IPS-15b (cell line): ENCODE results near the gene LY6G5C.

Source experiments
- H3K27me3 ChIP-seq: one replicate; pipeline ENCODE4 v1.6.1; 2013; ENCODE audit warnings: low read length; ENCODE audit not compliant: control insufficient read depth, insufficient read depth
- H3K36me3 ChIP-seq: one replicate; pipeline ENCODE4 v1.6.1; 2013; ENCODE audit warnings: low read length; ENCODE audit not compliant: control insufficient read depth, insufficient read depth
- H3K4me1 ChIP-seq: one replicate; pipeline ENCODE4 v1.6.1; 2013; ENCODE audit warnings: mild to moderate bottlenecking, low read length; ENCODE audit not compliant: control insufficient read depth, insufficient read depth
- H3K4me3 ChIP-seq: one replicate; pipeline ENCODE4 v1.5.1; 2013; ENCODE audit warnings: low read depth, low read length
- H3K9ac ChIP-seq: one replicate; pipeline ENCODE4 v1.6.1; 2013; ENCODE audit warnings: low read depth, mild to moderate bottlenecking, low read length
- H3K9me3 ChIP-seq: one replicate; pipeline ENCODE4 v1.6.1; 2013; ENCODE audit warnings: mild to moderate bottlenecking, low read length; ENCODE audit not compliant: control insufficient read depth, insufficient read depth

Gene LY6G5C

GRCh38 chr6:31722173-31722572, 41.3 kb upstream of the LY6G5C start:
- no peak overlapping the region for H3K9ac ChIP-seq
- peaks cover 4% of the 10 kb centered on the region for H3K36me3 ChIP-seq
- H3K4me1 ChIP-seq, result peaks cover 8% of the 10 kb centered on the region
- no peaks in the 10 kb centered on the region for H3K27me3 ChIP-seq
- H3K4me3 ChIP-seq, result no peak overlapping the region
- H3K9me3 ChIP-seq, result no peaks in the 10 kb centered on the region

GRCh38 chr6:31721351-31722020, 40.6 kb upstream of the LY6G5C start, which contains the start of gene LY6G6C:
TSS of gene LY6G6C (minus strand) at chr6:31721746. CDS start at chr6:31721679, 67 bp downstream.
- H3K9ac ChIP-seq, result no peak within 1 kb of the TSS
- no peaks in the 10 kb centered on the region for H3K27me3 ChIP-seq
- H3K4me1 ChIP-seq, result peaks cover 9% of the 10 kb centered on the region
- H3K9me3 ChIP-seq, result no peaks in the 10 kb centered on the region
- H3K4me3 ChIP-seq, result no peak within 1 kb of the TSS
- H3K36me3 ChIP-seq, result no peaks in the 10 kb centered on the region

DNA sequence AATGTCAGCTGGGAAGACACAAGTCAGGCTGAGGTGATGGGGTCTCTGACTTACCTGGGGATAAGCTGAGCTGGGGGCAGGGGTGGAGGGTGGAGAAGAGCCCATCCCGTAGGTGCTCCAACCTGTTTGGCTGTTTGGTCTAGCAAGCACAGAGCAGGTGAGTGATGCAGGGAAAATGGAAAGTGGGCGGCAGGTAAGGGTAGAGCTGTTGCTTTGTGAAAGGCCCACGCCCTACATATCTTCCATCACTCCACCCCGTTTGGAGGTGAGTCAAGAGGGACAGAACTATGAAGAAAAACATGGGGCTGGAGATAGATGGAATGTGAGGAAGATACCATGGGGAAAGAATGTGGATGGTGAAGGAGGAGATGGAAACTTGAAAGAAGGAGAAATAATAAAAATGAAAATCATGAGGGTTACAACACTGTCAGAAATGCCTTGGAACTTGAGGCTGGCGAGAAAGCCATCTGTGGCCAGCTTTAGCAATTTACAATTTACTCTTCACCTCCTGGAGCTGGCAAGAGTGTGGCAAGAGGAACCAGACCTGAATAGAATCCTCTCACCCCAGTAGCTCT, 39.4 kb upstream of the LY6G5C start:
- Histone ChIP-seq H3K4me3 (no peak overlapping the region), H3K9ac (no peak overlapping the region), H3K36me3 (no peaks in the 10 kb centered on the region), H3K9me3 (no peaks in the 10 kb centered on the region), H3K27me3 (no peaks in the 10 kb centered on the region), H3K4me1 (peaks cover 9% of the 10 kb centered on the region)

DNA sequence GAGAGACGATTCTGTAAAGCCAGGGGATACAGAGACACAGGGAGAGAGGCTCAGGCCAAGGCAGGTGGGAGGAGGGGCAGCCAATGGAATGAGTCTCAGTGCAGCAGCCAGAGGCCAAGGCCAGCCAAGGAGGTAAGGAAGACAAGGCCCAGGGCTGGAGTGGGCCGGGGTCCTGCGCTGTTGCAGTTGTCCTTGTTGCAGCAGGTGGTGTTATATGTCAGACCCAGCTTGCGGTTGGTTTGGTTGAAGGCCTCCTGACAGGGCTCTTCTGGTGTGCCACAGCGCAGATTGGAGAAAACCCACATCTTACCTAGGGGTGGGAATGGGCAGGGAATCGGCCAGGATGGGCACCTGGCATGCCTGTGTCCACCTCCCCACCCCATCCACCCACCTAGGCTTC, 38.1 kb upstream of the LY6G5C start:
- Histone ChIP-seq H3K9ac (no peak overlapping the region), H3K36me3 (no peaks in the 10 kb centered on the region), H3K4me1 (peaks cover 18% of the 10 kb centered on the region), H3K27me3 (no peaks in the 10 kb centered on the region), H3K4me3 (no peak overlapping the region), H3K9me3 (no peaks in the 10 kb centered on the region)

DNA sequence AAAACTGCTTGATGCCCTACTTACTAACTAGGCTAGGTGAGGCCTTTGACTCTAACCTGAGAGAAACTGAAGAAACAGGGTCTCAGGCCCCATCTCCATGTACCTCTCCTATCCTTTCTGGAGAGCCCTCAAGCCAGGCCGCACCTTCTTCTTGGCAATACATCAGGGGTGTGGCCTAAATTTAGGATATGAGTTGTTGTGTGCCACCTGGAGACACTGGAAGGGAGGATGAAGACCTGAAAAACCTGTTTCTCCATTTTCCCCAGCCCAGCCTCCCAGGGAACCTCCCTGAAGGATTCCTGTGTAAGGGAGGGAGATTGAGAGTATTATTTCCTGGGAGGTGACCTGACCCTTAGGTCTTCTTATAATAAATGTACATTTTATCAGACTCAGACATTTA, 37.4 kb upstream of the LY6G5C start:
- no peaks in the 10 kb centered on the region for H3K27me3 ChIP-seq
- no peaks in the 10 kb centered on the region for H3K9me3 ChIP-seq

DNA sequence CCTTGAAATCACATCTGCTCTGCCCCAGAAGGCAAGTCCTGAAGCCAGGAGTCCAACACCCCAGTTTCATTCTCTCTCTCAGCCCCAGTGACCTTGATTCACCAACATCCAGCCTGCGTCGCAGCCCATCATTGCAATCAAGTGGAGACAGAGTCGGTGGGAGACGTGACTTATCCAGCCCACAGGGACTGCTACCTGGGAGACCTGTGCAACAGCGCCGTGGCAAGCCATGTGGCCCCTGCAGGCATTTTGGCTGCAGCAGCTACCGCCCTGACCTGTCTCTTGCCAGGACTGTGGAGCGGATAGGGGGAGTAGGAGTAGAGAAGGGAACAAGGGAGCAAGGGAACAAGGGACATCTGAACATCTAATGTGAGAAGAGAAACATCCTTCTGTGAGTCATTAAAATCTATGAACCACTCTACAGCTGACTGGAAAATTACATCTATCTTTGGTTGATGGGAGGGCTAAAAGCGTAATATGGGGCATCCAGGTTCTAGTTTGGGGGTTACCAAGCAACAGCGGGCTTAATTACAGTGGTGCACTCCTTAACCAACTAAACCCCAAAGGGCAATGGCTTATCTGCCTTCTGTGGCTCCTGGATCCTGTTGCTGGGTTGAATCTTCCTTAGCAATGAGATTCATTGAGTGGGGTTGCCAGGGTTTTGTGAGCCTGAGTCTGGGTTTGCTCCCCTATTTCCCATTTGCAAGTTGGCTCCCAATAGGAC, 36.8 kb upstream of the LY6G5C start:
- no peaks in the 10 kb centered on the region for H3K9me3 ChIP-seq
- no peaks in the 10 kb centered on the region for H3K27me3 ChIP-seq
- H3K4me3 ChIP-seq, result no peak overlapping the region
- peaks cover 21% of the 10 kb centered on the region for H3K4me1 ChIP-seq
- no peaks in the 10 kb centered on the region for H3K36me3 ChIP-seq
- H3K9ac ChIP-seq, result no peak overlapping the region

More for the DNA sequence above, 37.4 kb upstream of the LY6G5C start:
- Histone ChIP-seq H3K4me3 (no peak overlapping the region), H3K4me1 (peaks cover 21% of the 10 kb centered on the region), H3K36me3 (no peaks in the 10 kb centered on the region), H3K9ac (no peak overlapping the region)

- H3K36me3 ChIP-seq, result no peaks in the 10 kb centered on the region
- H3K4me3 ChIP-seq, result no peak within 1 kb of the TSS
- peaks cover 21% of the 10 kb centered on the region for H3K4me1 ChIP-seq
- no peaks in the 10 kb centered on the region for H3K27me3 ChIP-seq
- no peaks in the 10 kb centered on the region for H3K9me3 ChIP-seq
- peak within 1 kb of the TSS; percentile 39 for H3K9ac ChIP-seq
These were observed 34.4 kb upstream of the LY6G5C start, which contains the start of gene LY6G6D for GRCh38 chr6:31715022-31715958. TSS of gene LY6G6D (plus strand) at chr6:31715348. CDS start at chr6:31715356, 8 bp downstream.

GRCh38 chr6:31713991-31714684, 33.3 kb upstream of the LY6G5C start:
- no peak overlapping the region for H3K4me3 ChIP-seq
- no peaks in the 10 kb centered on the region for H3K27me3 ChIP-seq
- no peaks in the 10 kb centered on the region for H3K36me3 ChIP-seq
- peak overlapping the region; percentile 39 for H3K9ac ChIP-seq
- H3K4me1 ChIP-seq, result peaks cover 21% of the 10 kb centered on the region
- no peaks in the 10 kb centered on the region for H3K9me3 ChIP-seq

GRCh38 chr6:31713465-31713864, 32.6 kb upstream of the LY6G5C start:
- Histone ChIP-seq H3K27me3 (no peaks in the 10 kb centered on the region), H3K36me3 (no peaks in the 10 kb centered on the region), H3K4me3 (no peak overlapping the region), H3K9ac (no peak overlapping the region), H3K9me3 (no peaks in the 10 kb centered on the region), H3K4me1 (peaks cover 21% of the 10 kb centered on the region)

- Histone ChIP-seq H3K27me3 (no peaks in the 10 kb centered on the region), H3K4me3 (no peak overlapping the region), H3K4me1 (peaks cover 14% of the 10 kb centered on the region), H3K9me3 (no peaks in the 10 kb centered on the region), H3K36me3 (no peaks in the 10 kb centered on the region), H3K9ac (no peak overlapping the region)
These were observed 31.4 kb upstream of the LY6G5C start for GRCh38 chr6:31712296-31712695.

DNA sequence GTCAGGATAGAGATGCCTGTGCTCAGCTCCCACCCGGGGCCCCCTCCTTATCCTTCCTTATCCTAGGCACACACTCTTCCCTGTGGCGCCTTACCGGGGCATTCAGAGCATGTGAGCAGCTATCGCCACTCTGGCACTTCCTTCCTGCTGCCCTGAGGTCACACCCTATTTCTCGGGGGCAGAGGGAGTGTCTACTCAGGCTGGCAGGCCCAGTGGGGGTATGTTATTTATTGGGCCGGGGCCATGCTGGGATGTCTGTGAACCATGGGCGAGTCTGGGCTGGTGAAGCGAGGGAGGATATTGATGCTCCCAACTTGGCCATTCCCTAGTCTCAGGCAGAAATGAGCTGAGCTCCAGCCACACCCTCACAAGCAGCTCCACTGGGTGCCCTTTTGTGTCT, 30.4 kb upstream of the LY6G5C start:
- H3K36me3 ChIP-seq, result no peaks in the 10 kb centered on the region
- no peak overlapping the region for H3K9ac ChIP-seq
- peaks cover 12% of the 10 kb centered on the region for H3K4me1 ChIP-seq
- H3K4me3 ChIP-seq, result no peak overlapping the region
- H3K9me3 ChIP-seq, result no peaks in the 10 kb centered on the region
- H3K27me3 ChIP-seq, result no peaks in the 10 kb centered on the region
